G401 (cell line): ENCODE data around the gene KNOP1. TPM values are rescaled to one million over a fixed set of nuclear protein-coding genes. Genes with fewer than 3 reads are reported as not detected.
"Not testable (repeated sequence)": the region's sequence is repeated elsewhere in the genome, so short reads cannot be mapped to it uniquely, and the experiment has no call there.

Source experiments
- DNase-seq: peaks from one replicate; pipeline ENCODE4 v3.0.0-alpha.2; 2015; ENCODE audit warnings: low spot score
- in situ Hi-C: cut with HindIII; loops from 2 replicates; pipeline ENCODE4 v1.10.0; 2016; ENCODE audit warnings: low sequenced_read_pairs, mixed read lengths
- total RNA-seq: library from RNA; depleted of rRNA; stranded (reverse); fragments of >200 nt; shearing (Covaris generic); gene quantifications from 2 replicates; pipeline ENCODE4 v1.2.3, GENCODE V29; 2014

KNOP1 gene
- total RNA-seq, 1 experiment from 2014 or later = 16.8 TPM

DNA sequence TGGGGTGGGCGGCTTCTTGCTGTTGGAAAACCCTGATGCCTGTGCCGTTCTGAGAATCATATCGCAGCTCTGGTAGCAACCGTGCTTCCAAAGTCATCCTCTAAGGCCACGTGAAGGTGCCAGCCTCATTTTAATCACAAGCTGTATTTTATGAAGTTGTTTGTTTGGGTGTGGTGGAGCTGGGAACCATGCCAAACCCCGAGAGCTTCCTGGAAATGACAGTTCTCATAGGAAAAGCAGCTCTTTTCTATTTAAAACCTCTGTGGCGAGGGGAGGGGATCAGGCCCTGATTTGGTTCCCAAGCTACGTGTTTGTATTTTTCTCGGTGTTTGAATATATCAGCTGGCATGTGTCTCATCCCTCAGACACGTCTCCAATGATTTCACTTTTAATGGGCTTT lies 21.7 kb downstream of the KNOP1 start:
- peak; percentile 58 for DNase-seq
- in situ Hi-C loops = no loop called here

DNA sequence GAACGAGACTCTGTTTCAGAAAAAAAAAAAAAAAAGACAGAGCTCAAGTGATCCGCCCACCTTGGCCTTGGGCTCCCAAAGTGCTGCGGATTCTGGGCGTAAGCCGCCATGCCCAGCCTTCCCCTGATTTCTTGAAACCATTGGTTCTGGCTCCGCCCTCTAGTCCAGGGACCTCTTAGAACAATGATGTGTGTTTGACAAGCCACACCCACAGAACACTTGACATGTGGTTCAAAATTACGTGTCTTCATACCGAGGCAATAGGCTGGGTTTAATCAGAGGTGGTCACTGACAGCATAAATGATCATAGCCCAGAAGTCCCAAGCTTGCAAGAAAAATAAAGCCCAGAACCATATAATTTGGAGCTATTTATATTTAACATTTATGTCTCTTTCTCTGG lies 23.0 kb downstream of the KNOP1 start:
- in situ Hi-C loops = no loop called here

DNA sequence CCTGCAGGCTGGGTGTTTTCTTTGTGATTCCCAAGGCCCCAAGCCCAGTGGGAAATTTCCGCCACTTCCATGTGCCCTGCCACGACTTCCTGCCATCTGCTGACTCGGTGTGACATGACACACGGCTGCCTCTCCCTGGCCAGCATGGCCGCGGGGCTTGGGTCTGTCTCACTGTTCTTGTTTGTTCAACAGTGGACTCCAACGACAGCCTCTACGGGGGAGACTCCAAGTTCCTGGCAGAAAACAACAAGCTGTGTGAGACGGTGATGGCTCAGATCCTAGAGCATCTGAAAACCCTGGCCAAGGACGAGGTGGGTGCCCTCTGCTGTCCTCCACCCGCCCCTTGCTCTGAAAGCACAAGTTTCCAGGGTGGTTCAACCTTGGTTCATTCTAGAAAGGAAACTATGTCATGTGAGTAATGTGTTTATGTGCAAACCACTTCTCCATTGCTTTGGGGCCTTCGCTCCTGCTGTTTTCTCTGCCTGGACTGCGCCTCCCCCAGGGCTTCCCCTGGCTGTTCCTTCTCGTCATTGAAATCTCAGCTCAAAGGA lies 26.8 kb downstream of the KNOP1 start:
- DNase-seq = peak; percentile 84
- in situ Hi-C loops = no loop called here

More for the DNA sequence above, 23.0 kb downstream of the KNOP1 start:
- no peak for DNase-seq

DNA sequence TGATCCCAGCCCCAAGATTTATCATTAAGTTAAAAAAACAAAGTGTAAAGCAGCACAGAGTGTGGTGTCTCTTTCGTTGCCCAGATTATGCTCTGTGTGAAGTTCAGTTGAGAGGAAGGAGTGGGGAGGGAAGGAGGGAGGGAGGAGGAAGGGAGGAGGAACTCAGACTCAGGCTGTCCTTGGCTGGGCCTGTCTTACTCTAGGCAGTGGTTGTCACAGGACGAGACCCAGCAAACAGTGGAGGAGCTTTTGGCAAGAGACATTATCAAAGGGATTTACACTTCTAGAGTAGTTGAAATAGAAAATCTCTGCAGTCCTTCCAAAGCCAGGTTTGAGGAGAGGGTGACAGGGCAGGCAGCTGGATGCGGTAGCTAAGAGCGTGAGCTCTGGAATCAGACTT lies 27.8 kb downstream of the KNOP1 start:
- no peak for DNase-seq

DNA sequence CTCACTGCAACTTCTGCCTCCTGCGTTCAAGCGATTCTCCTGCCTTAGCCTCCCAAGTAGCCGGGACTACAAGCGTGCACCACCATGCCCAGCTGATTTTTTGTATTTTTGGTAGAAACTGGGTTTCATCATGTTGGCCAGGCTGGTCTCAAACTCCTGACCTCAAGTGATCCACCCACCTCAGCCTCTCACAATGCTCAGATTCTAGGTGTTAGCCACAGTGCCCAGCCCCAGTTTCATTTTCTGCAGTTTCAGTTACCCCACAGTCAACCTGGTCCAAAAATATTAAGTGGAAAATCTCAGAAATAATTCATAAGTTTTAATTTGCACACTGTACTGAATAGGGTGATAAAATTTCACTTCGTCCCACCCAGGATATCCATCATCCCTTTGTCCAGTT lies 28.7 kb downstream of the KNOP1 start:
- in situ Hi-C loops = no loop called here
- no peak for DNase-seq

More for the DNA sequence above, 27.8 kb downstream of the KNOP1 start:
- in situ Hi-C loops = no loop called here

DNA sequence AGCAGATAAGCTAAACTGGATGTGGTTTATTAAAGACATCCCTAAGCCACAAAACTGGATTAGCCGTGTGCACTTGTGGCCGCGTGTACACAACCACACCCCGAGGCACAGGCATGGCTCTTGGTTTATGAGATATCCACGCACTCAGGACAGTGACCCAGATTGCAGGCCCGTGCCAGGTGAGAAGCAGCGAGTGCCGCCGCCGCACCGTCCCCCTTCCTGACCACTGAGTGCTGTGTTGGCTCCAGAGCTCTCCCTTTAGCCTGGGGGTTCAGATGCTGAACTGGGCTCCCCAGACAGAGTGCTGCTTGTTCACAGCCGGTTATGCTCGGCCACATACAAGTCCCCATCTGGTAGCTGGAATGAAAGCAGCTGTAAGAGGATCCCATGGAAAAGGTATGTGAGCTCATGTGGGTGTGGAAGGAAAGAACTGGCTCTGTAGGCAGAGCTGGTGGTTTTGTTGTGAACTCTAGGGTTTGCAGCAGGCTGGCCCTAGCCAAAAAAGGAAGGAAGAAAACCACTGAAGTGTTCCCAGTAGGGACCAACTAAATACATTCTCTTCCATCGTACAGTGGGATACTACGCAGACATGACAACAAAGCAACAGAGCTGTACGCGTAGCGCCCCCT lies 29.5 kb downstream of the KNOP1 start:
- no peak for DNase-seq
- in situ Hi-C loops = no loop called here

DNA sequence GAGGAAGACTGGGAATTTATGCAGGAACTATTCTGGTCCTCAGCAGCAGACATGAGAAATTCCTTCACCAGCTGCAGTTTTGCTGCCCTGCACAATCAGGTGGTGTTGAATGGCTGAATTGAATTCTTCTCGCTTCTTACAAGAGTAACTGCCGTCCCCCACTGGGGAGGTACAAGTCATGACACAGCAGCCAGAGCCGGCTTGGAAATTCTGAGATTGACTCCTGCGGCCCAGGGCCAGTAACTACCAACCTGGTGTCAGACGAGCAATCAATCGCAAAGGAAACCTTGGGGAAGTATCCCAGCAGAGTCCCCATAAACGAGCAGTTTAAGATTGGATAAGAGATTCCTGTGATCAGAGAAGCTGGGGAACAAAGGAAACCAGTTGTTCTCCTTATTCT lies 30.7 kb downstream of the KNOP1 start:
- in situ Hi-C loops = no loop called here
- DNase-seq = no peak

DNA sequence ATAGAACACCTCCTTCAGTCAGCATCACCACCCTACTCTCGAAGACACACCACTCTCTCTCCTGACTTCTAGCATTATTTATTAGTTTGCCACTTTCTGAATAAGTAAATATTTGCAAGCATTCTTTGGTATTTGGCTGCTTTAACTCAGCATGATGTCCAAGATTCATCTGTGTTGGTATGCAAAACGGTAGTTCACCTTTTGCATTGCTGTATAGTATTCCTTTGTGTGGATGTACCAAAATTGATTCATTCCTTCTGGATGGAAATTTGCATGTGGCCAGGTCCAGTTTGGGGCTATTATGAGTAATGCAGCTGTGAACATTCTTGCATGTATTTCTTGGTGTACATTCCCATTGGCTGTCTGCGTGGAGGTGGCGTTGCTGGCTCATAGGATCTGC lies 32.9 kb downstream of the KNOP1 start:
- no peak for DNase-seq

DNA sequence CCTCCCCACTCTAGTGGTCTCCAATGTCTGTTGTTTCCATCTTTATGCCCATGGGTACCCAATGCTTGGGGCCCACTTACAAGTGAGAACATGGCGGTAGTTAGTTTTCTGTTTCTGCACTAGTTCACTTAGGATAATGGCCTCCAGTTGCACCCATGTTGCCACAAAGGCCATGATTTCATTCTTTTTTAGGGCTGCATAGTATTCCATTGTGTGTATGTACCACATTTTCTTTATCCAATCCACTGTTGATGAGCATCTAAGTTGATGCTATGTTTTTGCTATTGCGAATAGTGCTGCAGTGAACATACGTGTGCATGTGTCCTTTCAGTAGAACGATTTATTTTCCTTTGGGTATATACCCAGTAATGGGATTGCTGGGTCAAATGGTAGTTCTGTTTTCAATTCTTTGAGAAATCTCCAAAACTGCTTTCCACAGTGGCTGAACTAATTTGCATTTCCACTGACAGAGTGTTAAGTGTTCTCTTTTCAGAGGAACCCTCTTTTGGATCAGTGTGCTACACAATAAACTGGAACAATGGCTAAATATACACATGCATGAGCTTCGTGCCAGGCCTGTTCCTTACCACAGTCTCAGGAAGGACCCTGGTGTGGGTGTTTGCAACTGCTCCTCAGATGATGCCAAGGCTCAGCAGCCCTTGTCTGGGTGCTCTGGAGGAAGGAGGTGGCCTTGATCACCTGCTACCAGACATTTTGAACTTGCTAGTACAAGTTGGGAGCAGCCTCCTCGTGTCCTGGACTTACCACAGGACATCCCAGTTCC lies 34.4 kb downstream of the KNOP1 start:
- no peak for DNase-seq
- in situ Hi-C loops = no loop called here

More for the DNA sequence above, 32.9 kb downstream of the KNOP1 start:
- in situ Hi-C loops = no loop called here

DNA sequence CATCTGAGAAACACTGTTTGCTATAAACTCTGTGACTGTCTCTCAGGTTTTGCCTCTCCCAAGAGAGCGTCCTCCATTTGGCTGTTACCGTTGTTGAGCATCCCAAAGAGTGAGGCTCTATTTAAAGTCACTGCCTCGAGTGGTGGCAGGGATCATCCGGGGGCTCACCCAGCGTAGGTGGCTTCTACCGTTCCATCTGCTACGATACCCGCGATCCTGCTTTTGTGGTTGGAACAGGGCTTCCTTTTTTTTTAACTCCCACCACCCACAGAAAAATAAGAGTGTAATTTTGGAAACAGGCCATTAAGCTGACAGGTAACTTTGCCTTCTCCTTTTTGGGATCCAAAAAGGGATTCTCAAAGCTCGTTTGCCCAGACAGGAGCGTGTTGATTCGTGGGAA lies 36.4 kb downstream of the KNOP1 start:
- in situ Hi-C loops = no loop called here

DNA sequence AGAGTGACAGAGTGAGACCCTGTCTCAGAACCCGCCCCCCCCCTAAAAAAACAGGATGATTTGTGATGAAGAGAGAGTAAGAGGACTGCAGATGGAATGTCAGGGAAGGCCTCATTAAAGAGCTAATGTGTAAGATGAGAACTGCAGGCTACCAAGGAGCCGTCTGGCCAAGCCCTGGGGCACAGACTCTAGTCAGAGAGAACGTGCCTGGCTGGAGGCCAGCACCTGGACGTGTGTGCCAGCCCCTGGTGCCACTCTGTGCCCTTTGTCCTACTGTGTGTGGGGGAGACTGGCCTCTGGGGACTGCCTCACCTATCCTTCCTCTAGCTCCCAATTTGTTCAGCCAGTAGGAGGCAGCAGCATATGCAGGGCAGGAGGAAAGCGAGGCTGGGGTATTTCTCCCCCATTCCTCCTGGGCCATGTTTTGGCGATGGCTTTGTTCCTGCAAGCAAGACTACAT lies 37.1 kb downstream of the KNOP1 start:
- in situ Hi-C loops = no loop called here
- no peak for DNase-seq

More for the DNA sequence above, 36.4 kb downstream of the KNOP1 start:
- DNase-seq = no peak

DNA sequence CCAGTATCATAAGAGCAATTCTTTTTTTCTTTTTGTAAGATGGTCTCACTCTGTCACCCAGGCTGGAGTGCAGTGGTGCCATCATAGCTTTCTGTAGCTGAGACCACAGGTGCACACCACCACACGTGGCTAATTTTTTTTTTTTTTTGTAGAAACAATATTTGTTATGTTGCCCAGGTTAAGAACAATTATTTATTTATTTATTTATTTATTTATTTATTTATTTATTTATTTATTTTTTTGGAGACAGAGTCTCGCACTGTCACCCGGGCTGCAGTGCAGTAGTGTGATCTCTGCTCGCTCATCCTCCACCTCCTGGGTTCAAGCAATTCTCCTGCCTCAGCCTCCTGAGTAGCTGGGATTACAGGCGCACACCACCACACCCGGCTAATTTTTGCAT lies 38.7 kb downstream of the KNOP1 start:
- in situ Hi-C loops = not testable (repeated sequence)

DNA sequence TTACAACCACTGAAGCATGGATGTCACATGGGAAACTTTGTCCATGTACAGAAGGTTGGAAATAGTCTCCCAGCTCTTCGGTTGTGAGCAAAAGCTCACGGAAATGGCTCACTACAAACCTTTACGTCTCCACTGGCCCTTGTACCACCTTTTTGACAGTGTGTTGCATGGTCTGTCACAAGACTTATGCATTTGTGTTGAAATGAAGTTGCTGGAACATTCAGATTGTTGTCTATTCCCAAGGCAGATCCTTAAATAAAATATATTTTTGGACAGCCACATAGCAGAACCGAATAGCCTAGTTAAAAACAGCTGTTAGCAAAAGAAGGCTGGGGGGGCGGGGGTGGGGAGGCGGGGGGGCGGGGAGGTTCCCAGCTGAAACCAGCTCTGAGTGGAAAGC lies 39.2 kb downstream of the KNOP1 start:
- in situ Hi-C loops = no loop called here
- no peak for DNase-seq

More for the DNA sequence above, 38.7 kb downstream of the KNOP1 start:
- DNase-seq = not testable (repeated sequence)

DNA sequence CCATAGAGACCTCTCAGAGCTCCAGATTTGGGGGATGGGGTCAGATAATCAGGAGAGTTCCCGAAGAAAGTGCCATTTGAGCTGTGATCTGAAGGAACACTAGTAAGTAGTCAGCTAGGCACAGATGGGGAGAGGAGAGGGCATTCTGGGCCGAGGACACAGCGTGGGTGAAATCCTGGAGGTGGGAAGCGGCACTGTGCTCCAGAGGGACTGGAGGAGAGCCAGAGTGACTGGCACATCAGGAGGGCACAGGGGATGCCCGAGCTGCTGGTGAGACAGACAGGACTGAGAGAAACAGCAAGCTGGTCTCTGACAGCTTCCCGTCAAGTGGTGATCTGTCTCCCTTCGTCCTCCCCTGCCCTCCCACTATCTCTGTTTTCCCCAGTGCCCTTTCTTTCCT lies 40.6 kb downstream of the KNOP1 start:
- DNase-seq = no peak
- in situ Hi-C loops = no loop called here

DNA sequence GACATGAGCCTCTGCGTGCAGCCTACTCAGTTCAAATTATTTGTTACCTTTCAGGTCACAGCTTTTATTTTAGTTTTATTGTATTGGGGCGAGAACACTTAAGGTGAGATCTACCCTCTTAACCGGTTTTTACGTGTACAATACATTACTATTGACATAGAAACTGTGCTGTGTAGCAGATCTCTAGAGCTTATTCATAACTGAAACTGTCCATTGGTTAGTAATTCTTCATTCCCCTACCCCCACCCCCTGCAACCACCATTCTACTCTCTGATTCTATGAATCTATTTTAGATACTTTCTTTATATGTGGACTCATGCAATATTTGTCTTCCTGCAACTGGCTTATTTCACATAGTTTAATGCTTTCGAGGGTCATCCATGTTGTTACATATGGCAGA lies 43.5 kb downstream of the KNOP1 start:
- in situ Hi-C loops = no loop called here

DNA sequence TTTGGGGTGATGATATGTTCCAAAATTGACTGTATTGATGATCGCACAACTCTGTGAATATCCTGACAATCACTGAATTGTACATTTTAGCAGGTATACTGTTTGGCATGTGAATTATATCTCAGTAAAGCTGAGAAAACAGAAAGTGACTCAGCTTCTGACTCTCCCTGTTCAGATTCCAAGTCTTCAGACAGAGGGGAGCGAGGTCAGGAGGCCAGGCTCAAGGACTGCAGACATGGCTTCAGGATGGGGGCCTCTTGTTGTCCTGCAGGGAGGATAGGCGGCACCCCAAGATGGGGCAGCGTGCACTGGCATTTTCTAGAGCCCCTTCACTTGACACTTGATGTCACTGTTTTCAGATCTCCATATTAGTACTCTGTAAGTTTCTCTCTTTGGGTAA lies 45.6 kb downstream of the KNOP1 start:
- no peak for DNase-seq
- in situ Hi-C loops = no loop called here

More for the DNA sequence above, 43.5 kb downstream of the KNOP1 start:
- DNase-seq = no peak

DNA sequence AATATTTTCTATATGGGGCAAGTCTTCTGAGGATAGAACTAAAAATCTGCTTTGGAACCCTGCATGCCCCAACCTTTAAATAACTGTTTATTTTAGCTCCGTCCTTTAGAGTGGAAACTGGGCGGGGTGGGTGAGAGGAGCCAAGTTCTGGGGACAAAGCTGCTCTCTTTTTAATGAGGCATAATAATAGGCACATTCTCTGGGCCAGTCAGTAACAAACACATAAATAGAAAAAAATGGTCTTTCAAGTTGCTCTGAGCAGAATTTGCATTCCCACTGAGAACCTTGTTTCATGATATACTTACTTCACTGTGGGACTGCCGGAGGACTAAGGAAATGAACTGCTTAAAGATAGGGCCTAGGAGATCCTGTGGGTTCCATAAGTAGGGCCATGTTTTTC lies 51.5 kb downstream of the KNOP1 start:
- peak; percentile 9 for DNase-seq
- in situ Hi-C loops = no loop called here

DNA sequence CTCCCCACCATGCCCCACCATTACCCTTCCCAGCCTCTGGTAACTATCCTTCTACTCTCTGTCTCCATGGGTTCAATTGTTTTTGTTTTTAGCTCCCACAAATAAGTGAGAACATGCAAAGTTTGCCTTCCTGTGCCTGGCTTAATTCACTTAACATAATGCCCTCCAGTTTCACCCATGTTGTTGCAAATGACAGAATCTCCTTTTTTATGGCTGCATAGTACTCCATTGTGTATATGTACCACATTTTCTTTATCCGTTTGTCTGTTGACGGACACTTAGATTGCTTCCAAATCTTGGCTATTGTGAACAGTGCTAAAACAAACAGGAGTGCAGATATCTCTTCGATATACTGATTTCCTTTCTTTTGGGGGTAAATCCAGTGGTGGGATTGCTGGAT lies 52.7 kb downstream of the KNOP1 start:
- DNase-seq, in situ Hi-C loops: not testable (repeated sequence)

DNA sequence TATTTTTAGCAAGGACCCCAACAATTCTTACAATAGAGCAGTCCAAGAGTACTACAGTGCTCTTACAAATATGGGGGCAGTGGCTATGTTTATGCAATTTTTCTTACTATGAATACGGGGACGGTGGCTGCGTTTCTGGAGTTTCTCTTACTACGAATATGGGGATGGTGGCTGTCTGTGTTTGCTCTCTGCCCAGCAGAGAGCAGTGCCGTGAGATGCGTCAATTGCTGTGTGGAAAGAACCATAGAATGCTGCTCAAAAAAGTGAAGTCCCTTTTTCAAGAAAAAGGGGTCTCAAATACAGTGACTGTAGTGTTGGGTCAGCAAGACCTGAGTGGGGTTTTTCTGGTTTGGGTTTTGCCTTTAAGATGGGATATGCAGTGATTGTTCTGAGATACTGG lies 53.9 kb downstream of the KNOP1 start:
- in situ Hi-C loops = no loop called here
- no peak for DNase-seq

DNA sequence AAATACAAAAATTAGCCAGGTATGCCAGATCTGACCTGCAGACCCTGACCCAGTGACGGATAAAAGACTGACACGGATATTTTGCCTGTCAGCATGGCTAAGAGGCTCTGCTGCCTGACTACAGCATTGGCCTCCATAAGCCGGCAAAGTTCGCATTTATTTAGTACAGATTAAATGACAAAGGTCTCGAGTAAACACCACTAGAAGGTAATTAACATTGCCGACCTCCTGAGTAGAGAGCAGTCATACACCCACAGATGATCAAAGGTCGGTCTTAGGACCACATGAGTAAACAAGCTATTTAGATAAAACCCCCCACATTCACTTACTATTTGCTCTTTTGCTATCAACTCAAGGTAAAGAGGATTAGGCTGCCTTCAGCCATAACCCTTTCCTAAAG lies 55.7 kb downstream of the KNOP1 start:
- in situ Hi-C loops = no loop called here
- DNase-seq = no peak
